Esophagus squamous epithelium (tissue), 4 donors: ENCODE measurements around the gene BRWD1.

Experiments
- POLR2A ChIP-seq, 4 donors: fragments of 450-650 bp; IDR thresholded peaks; one replicate each; pipeline ENCODE4 v1.6.1; 2017; ENCODE audit warnings: antibody characterized with exemption in 4 of 4, mild to moderate bottlenecking in 4 of 4, moderate library complexity in 3 of 4
- TF ChIP-seq, protein P1 (sequence below), 6 experiments: fragments of 450-650 bp in 4 of 6; fragments of 200-600 bp in 2 of 6; sonication (generic) in 2 of 6; IDR thresholded peaks; one replicate each; pipeline ENCODE4 v1.5.1; 2016 to 2019; ENCODE audit warnings: antibody characterized with exemption in 6 of 6, mild to moderate bottlenecking in 4 of 6, moderate library complexity in 4 of 6

DNA sequence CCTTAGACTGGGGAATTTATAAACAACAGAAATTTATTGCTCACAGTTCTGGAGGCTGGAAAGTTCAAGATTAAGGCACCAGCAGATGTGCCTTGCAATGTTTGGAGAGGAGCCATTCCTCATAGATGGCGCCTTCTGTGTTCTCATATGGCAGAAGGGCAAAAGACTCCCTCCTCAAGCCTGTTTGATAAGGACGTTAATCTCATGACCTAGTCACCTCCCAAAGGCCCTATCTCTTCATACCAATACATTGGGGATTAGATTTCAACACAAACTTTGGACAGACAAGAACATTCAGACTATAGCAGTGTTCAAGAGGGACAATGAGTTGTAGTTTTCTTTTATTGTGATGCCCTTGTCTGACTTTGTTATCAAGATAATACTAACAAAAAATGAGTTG is 164.5 kb downstream of the BRWD1 start:
- TF ChIP-seq, protein P1, sequence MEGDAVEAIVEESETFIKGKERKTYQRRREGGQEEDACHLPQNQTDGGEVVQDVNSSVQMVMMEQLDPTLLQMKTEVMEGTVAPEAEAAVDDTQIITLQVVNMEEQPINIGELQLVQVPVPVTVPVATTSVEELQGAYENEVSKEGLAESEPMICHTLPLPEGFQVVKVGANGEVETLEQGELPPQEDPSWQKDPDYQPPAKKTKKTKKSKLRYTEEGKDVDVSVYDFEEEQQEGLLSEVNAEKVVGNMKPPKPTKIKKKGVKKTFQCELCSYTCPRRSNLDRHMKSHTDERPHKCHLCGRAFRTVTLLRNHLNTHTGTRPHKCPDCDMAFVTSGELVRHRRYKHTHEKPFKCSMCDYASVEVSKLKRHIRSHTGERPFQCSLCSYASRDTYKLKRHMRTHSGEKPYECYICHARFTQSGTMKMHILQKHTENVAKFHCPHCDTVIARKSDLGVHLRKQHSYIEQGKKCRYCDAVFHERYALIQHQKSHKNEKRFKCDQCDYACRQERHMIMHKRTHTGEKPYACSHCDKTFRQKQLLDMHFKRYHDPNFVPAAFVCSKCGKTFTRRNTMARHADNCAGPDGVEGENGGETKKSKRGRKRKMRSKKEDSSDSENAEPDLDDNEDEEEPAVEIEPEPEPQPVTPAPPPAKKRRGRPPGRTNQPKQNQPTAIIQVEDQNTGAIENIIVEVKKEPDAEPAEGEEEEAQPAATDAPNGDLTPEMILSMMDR (IDR thresholded peaks at IDR 0.05), result no peak
- TF ChIP-seq POLR2A (IDR thresholded peaks at IDR 0.05), result no peak
